HUES64 (cell line): Measurements from ENCODE around the gene TBC1D1.

Experiments
- H3K27ac ChIP-seq: 2 replicates; pipeline ENCODE4 v1.7.0; 2013; ENCODE audit warnings: low read depth, low read length, inconsistent platforms
- H3K27me3 ChIP-seq: 2 replicates; pipeline ENCODE4 v1.6.1; 2013; ENCODE audit warnings: mild to moderate bottlenecking, low read length; ENCODE audit not compliant: insufficient read depth
- H3K36me3 ChIP-seq: 2 replicates; pipeline ENCODE4 v1.6.1; 2013; ENCODE audit warnings: mild to moderate bottlenecking, low read length; ENCODE audit not compliant: insufficient read depth
- H3K4me1 ChIP-seq: 2 replicates; pipeline ENCODE4 v1.6.1; 2013; ENCODE audit warnings: mild to moderate bottlenecking, low read length, moderate library complexity; ENCODE audit not compliant: insufficient read depth
- H3K4me3 ChIP-seq: 2 replicates; pipeline ENCODE4 v1.5.1; 2013; ENCODE audit warnings: mild to moderate bottlenecking, low read length, moderate library complexity
- H3K9ac ChIP-seq: 2 replicates; pipeline ENCODE4 v1.6.1; 2013; ENCODE audit warnings: mild to moderate bottlenecking, low read depth, low read length
- H3K9me3 ChIP-seq: 2 replicates; pipeline ENCODE4 v1.6.1; 2013; ENCODE audit warnings: low read depth, low read length; ENCODE audit not compliant: insufficient read depth
- WGBS: fragments of 150-250, 120-280 bp; methylation state at CpG from one replicate; pipeline ENCODE4 v1.1.7; 2013; ENCODE audit warnings: missing lambda C conversion rate; 5-methylcytosine and 5-hydroxymethylcytosine counted together

TBC1D1 gene

GRCh38 chr4:37868238-37868637 is 22.6 kb upstream of the TBC1D1 start:
- H3K9me3 ChIP-seq, result no peaks in the 10 kb centered on the region
- H3K4me3 ChIP-seq, result no peak overlapping the region
- H3K27ac ChIP-seq, result no peak overlapping the region
- H3K9ac ChIP-seq, result no peak overlapping the region
- H3K36me3 ChIP-seq, result peaks cover 1% of the 10 kb centered on the region; the same call in 1 of the 2 replicates
- 95% methylated on average over 4 of the region's 4 CpGs for WGBS
- H3K27me3 ChIP-seq, result no peaks in the 10 kb centered on the region
- H3K4me1 ChIP-seq, result no peaks in the 10 kb centered on the region

GRCh38 chr4:37872310-37872988 is 18.4 kb upstream of the TBC1D1 start:
- Histone ChIP-seq H3K4me1 (no peaks in the 10 kb centered on the region), H3K9me3 (no peaks in the 10 kb centered on the region), H3K27me3 (no peaks in the 10 kb centered on the region), H3K27ac (no peak overlapping the region), H3K9ac (no peak overlapping the region), H3K4me3 (no peak overlapping the region), H3K36me3 (no peaks in the 10 kb centered on the region)
- no CpG with 5 or more reads among the region's 1 CpG for WGBS

- Histone ChIP-seq H3K9me3 (no peaks in the 10 kb centered on the region), H3K27me3 (no peaks in the 10 kb centered on the region), H3K36me3 (no peaks in the 10 kb centered on the region), H3K4me1 (no peaks in the 10 kb centered on the region), H3K4me3 (no peak overlapping the region), H3K27ac (no peak overlapping the region), H3K9ac (no peak overlapping the region)
- WGBS, result 100% methylated on average over 1 of the region's 1 CpG
Measured at GRCh38 chr4:37873386-37873785, 17.5 kb upstream of the TBC1D1 start.

- Histone ChIP-seq H3K9ac (no peak overlapping the region), H3K36me3 (no peaks in the 10 kb centered on the region), H3K27ac (no peak overlapping the region), H3K4me1 (no peaks in the 10 kb centered on the region), H3K9me3 (no peaks in the 10 kb centered on the region), H3K27me3 (no peaks in the 10 kb centered on the region), H3K4me3 (no peak overlapping the region)
- 95% methylated on average over 1 of the region's 2 CpGs for WGBS
Measured at GRCh38 chr4:37876156-37876555, 14.7 kb upstream of the TBC1D1 start.

GRCh38 chr4:37879365-37879764 is 11.5 kb upstream of the TBC1D1 start:
- no peak overlapping the region for H3K4me3 ChIP-seq
- H3K36me3 ChIP-seq, result no peaks in the 10 kb centered on the region
- no peaks in the 10 kb centered on the region for H3K27me3 ChIP-seq
- no peaks in the 10 kb centered on the region for H3K9me3 ChIP-seq
- H3K9ac ChIP-seq, result no peak overlapping the region
- WGBS, result 95% methylated on average over 8 of the region's 8 CpGs
- H3K27ac ChIP-seq, result no peak overlapping the region
- no peaks in the 10 kb centered on the region for H3K4me1 ChIP-seq

- Histone ChIP-seq H3K9me3 (no peaks in the 10 kb centered on the region), H3K27ac (no peak overlapping the region), H3K36me3 (no peaks in the 10 kb centered on the region), H3K27me3 (peaks cover 7% of the 10 kb centered on the region), H3K4me3 (no peak overlapping the region), H3K4me1 (no peaks in the 10 kb centered on the region), H3K9ac (no peak overlapping the region)
- 97% methylated on average over 5 of the region's 5 CpGs for WGBS
Measured at GRCh38 chr4:37881811-37882210, 9.1 kb upstream of the TBC1D1 start.

GRCh38 chr4:37882665-37883296 is 8.1 kb upstream of the TBC1D1 start:
- Histone ChIP-seq H3K4me3 (no peak overlapping the region), H3K4me1 (no peaks in the 10 kb centered on the region), H3K36me3 (no peaks in the 10 kb centered on the region), H3K27me3 (peaks cover 17% of the 10 kb centered on the region), H3K9me3 (no peaks in the 10 kb centered on the region), H3K27ac (no peak overlapping the region), H3K9ac (no peak overlapping the region)
- WGBS, result 63% methylated on average over 4 of the region's 4 CpGs

GRCh38 chr4:37884855-37885487 is 5.9 kb upstream of the TBC1D1 start:
- 92% methylated on average over 3 of the region's 3 CpGs for WGBS
- Histone ChIP-seq H3K4me3 (no peak overlapping the region), H3K27ac (no peak overlapping the region), H3K9me3 (no peaks in the 10 kb centered on the region), H3K4me1 (no peaks in the 10 kb centered on the region), H3K9ac (no peak overlapping the region), H3K36me3 (no peaks in the 10 kb centered on the region), H3K27me3 (peaks cover 39% of the 10 kb centered on the region)

GRCh38 chr4:37885496-37885895 is 5.4 kb upstream of the TBC1D1 start:
- Histone ChIP-seq H3K36me3 (no peaks in the 10 kb centered on the region), H3K27ac (no peak overlapping the region), H3K27me3 (peaks cover 44% of the 10 kb centered on the region), H3K4me3 (no peak overlapping the region), H3K4me1 (no peaks in the 10 kb centered on the region), H3K9ac (no peak overlapping the region), H3K9me3 (no peaks in the 10 kb centered on the region)
- WGBS, result 89% methylated on average over 8 of the region's 8 CpGs

GRCh38 chr4:37889849-37890800 is 759 bp upstream of the TBC1D1 start:
- H3K4me1 ChIP-seq, result peaks cover 5% of the 10 kb centered on the region; the same call in 1 of the 2 replicates
- no peak overlapping the region for H3K27ac ChIP-seq
- H3K36me3 ChIP-seq, result no peaks in the 10 kb centered on the region
- H3K27me3 ChIP-seq, result peaks cover 76% of the 10 kb centered on the region
- WGBS, result 6% methylated on average over 59 of the region's 63 CpGs
- no peak overlapping the region for H3K9ac ChIP-seq
- H3K4me3 ChIP-seq, result peak overlapping the region; percentile 66
- no peaks in the 10 kb centered on the region for H3K9me3 ChIP-seq
